Gastroesophageal sphincter (tissue), 3 donors: ENCODE measurements around the gene SCGB1A1.

Experiments
- EP300 ChIP-seq: sonication (generic); formaldehyde crosslinking; IDR thresholded peaks from one replicate; pipeline ENCODE4 v1.6.1; 2017; ENCODE audit warnings: antibody characterized with exemption, mild to moderate bottlenecking
- POLR2A ChIP-seq, 2 donors: fragments of 450-650 bp; IDR thresholded peaks; one replicate each; pipeline ENCODE4 v1.6.1; 2017; ENCODE audit warnings: antibody characterized with exemption in 2 of 2, mild to moderate bottlenecking in 2 of 2, moderate library complexity in 1 of 2
- TF ChIP-seq, protein P1 (sequence below), 4 experiments: fragments of 200-600 bp in 2 of 4; fragments of 450-650 bp in 2 of 4; sonication (generic) in 1 of 4; IDR thresholded peaks; one replicate each; pipeline ENCODE4 v1.5.1; 2017 to 2019; ENCODE audit warnings: antibody characterized with exemption in 4 of 4, mild to moderate bottlenecking in 2 of 4, moderate library complexity in 2 of 4

DNA sequence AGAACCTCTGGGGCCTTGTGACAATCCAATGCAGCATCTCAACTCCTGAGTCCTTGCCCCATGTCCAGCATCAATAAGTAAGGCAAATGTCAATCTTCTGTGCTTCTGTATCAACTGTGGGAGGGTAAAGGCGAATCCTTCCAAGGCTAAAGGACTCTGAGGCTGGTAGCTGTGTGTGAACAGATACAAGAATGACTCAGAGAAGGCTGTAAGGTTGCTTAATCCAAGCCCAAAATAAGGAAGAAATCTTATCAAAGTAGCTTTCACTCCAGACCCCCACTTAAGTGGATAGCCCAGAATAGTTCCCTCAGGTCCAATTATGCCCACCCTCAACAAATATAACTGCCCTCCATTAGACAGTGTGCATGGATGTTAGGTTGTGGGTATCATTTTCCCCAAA lies 28.1 kb upstream of the SCGB1A1 start:
- no peak for TF ChIP-seq EP300
- TF ChIP-seq POLR2A (IDR thresholded peaks at IDR 0.05): no peak
- TF ChIP-seq, protein P1, sequence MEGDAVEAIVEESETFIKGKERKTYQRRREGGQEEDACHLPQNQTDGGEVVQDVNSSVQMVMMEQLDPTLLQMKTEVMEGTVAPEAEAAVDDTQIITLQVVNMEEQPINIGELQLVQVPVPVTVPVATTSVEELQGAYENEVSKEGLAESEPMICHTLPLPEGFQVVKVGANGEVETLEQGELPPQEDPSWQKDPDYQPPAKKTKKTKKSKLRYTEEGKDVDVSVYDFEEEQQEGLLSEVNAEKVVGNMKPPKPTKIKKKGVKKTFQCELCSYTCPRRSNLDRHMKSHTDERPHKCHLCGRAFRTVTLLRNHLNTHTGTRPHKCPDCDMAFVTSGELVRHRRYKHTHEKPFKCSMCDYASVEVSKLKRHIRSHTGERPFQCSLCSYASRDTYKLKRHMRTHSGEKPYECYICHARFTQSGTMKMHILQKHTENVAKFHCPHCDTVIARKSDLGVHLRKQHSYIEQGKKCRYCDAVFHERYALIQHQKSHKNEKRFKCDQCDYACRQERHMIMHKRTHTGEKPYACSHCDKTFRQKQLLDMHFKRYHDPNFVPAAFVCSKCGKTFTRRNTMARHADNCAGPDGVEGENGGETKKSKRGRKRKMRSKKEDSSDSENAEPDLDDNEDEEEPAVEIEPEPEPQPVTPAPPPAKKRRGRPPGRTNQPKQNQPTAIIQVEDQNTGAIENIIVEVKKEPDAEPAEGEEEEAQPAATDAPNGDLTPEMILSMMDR (IDR thresholded peaks at IDR 0.05): no peak
